GM12865 (cell line): Measurements from ENCODE around the gene SELENOH.
"Not testable (repeated sequence)": the region's sequence is repeated elsewhere in the genome, so short reads cannot be mapped to it uniquely, and the experiment has no call there.

Experiments
- DNase-seq: peaks from one replicate; pipeline ENCODE4 v3.0.0; 2010; ENCODE audit warnings: low read depth
- H3K4me3 ChIP-seq: 2 replicates; pipeline ENCODE4 v1.5.1; 2011; ENCODE audit warnings: mild to moderate bottlenecking, low read depth, low read length, control low read depth
- TF ChIP-seq, protein P1 (sequence below): IDR thresholded peaks from 2 replicates; pipeline ENCODE4 v1.5.1; 2011; ENCODE audit warnings: low read length, control low read depth, low read depth, inconsistent platforms; ENCODE audit not compliant: insufficient read depth; ENCODE audit errors: missing control alignments

The SELENOH gene

DNA sequence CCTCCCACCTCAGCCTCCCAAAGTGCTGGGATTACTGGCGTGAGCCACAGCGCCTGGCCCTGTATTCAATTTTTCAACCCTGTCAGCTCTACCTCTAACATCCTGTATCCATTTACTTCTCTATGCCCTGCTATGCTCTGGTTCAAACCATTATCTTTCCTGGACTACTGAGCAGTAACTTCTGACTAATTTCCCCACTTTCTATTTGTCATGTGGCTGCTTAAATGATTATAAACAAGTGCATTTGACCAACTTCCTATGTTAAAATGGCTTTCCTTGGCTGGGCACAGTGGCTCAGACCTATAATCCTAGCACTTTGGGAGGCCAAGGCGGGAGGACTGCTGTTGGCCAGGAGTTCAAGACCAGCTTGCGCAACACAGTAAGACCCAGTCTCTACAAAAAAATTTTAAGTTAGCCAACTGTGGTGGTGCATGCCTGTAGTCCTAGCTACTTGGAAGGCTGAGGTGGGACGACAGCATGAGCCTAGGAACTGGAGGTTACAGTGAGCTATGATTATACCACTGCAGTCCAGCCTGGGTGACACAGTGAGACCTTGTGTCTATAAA lies 31.4 kb upstream of the SELENOH start:
- peak; percentile 26 for DNase-seq
- H3K4me3 ChIP-seq = no peak overlapping the region
- TF ChIP-seq, protein P1, sequence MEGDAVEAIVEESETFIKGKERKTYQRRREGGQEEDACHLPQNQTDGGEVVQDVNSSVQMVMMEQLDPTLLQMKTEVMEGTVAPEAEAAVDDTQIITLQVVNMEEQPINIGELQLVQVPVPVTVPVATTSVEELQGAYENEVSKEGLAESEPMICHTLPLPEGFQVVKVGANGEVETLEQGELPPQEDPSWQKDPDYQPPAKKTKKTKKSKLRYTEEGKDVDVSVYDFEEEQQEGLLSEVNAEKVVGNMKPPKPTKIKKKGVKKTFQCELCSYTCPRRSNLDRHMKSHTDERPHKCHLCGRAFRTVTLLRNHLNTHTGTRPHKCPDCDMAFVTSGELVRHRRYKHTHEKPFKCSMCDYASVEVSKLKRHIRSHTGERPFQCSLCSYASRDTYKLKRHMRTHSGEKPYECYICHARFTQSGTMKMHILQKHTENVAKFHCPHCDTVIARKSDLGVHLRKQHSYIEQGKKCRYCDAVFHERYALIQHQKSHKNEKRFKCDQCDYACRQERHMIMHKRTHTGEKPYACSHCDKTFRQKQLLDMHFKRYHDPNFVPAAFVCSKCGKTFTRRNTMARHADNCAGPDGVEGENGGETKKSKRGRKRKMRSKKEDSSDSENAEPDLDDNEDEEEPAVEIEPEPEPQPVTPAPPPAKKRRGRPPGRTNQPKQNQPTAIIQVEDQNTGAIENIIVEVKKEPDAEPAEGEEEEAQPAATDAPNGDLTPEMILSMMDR = no peak

DNA sequence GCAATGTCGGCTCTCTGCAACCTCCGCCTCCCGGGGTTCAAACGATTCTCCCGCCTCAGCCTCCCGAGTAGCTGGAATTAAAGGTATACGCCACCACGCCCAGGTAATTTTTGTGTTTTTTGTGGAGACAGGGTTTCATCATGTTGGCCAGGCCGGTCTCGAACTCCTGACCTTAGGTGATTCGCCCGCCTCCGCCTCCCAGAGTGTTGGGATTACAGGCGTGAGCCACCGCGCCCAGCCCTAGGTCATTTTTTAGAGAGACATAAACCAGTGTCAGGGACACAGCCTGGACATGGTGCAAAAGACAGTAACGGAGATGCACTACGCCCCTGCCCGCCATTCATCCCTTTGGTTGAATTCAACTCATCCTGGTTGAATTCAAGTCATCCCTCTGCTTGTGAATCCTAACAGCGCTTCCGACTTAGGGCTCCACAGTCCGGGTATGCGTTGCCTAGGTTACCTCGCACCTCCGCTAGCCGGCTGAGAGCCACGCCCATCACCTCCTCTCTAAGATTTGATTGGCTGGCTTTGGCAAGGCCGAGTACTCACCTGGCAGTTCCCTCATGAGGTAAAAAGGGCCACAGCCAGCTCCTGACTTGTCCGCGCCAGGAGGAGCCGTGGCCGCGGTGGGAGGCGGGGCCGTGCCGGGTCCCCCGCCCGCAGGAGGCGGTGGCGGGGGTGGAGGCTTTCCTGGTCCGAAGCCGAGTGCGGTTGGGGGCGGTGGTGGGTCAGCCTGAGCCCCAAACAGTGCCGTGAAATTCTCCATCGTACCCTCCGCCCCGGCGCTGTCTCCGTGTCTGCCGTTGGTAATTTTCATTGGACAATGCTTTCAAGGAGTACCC lies 29.7 kb upstream of the SELENOH start, which contains the start of gene MED19:
Gene MED19, minus strand, starts transcription at position 802 of the 842 bp plus-strand sequence. Its CDS starts 36 bp downstream, at position 766.
- peak within 1 kb of the TSS; percentile 98 for H3K4me3 ChIP-seq
- TF ChIP-seq, protein P1 = no peak
- peak; percentile 90 for DNase-seq

DNA sequence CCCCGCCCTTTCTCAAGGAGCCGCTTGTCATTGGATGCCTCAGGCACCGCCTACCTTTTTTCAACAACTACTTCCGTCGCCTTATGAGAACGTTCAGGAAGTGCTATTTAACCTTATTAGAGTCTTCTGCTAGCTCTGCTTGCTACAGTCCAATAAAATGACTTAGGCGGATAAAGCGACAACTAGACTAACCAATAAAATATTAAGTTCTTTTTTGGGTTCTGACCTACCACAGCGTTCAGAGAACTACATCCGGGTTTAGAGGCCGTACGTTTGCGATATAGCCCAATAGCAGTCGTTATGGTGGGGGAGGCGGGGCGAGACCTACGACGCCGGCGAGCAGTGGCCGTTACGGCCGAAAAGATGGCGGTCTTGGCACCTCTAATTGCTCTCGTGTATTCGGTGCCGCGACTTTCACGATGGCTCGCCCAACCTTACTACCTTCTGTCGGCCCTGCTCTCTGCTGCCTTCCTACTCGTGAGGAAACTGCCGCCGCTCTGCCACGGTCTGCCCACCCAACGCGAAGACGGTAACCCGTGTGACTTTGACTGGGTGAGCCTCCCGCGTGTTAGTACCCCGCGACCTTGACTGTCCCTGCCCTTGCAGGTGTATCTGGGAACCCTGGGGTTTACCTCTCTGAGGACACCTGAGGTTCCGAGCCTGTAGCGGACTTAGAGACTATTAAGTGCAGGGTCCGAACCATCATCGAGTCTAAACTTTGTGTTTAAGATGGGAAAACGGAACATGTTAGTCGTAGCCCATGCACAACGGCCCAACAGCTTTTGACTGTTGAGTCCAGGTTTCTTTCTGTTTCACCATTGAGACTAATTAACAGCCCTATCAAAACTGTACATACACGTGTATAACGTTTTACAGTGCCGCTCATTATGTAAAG lies 28.8 kb upstream of the SELENOH start, which contains the start of gene TMX2:
Gene TMX2, plus strand, starts transcription at position 338 of the 895 bp plus-strand sequence. Its CDS starts 26 bp downstream, at position 364.
- peak; percentile 97 for DNase-seq
- H3K4me3 ChIP-seq = peak within 1 kb of the TSS; percentile 98
- TF ChIP-seq, protein P1 = no peak

- H3K4me3 ChIP-seq = peak overlapping the region; percentile 98
- no peak for DNase-seq
- TF ChIP-seq, protein P1 = no peak
These were observed 27.5 kb upstream of the SELENOH start for GRCh38 chr11:57713835-57714234.

DNA sequence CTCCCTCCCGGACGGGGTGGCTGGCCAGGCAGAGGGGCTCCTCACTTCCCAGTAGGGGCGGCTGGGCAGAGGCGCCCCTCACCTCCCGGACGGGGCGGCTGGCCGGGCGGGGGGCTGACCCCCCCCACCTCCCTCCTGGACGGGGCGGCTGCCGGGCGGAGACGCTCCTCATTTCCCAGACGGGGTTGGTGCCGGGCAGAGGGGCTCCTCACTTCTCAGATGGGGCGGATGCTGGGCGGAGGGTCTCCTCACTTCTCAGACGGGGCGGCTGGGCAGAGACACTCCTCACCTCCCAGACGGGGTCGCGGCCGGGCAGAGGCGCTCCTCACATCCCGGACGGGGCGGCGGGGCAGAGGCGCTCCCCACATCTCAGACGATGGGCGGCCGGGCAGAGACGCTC lies 24.6 kb upstream of the SELENOH start:
- not testable (repeated sequence) for H3K4me3 ChIP-seq, DNase-seq

DNA sequence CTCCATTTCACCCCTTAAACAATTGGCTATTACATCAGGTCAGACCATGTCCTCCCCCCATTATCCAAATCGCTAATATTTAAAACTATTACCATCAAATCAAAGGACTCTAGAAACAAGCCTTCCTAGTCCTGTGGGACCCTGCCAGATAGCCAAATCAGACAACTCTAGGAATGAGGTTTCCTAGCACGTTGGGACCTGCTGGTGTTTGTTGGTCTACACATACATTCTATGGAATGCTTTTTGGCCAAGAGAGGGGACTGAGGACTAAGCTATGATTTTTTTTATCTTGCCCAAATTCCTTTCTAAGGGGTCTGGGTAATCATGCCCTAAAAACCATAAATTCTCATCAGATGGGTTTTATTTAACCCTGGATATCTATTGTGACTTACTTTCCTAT lies 14.1 kb upstream of the SELENOH start:
- TF ChIP-seq, protein P1 = no peak
- H3K4me3 ChIP-seq = no peak overlapping the region

GRCh38 chr11:57728829-57729228 lies 12.5 kb upstream of the SELENOH start:
- DNase-seq = no peak
- TF ChIP-seq, protein P1 = no peak
- no peak overlapping the region for H3K4me3 ChIP-seq

More for the DNA sequence above, 14.1 kb upstream of the SELENOH start:
- DNase-seq = no peak
